HG02678 (cell line): ENCODE data around the gene KRTAP17-1.
A peak's percentile ranks its signal among the peaks of the same experiment; 100 is the strongest.

Experiments used
- ATAC-seq: cut with Tn5 transposase; IDR thresholded peaks from one replicate; pipeline ENCODE4 v1.9.1; 2021; ENCODE audit warnings: mild to moderate bottlenecking, moderate library complexity; ENCODE audit not compliant: unreplicated experiment

The KRTAP17-1 gene

GRCh38 chr17:41333098-41333497 lies 17.6 kb upstream of the KRTAP17-1 start:
- no peak for ATAC-seq

- ATAC-seq: no peak
Measured at GRCh38 chr17:41332239-41332638, 16.7 kb upstream of the KRTAP17-1 start.

GRCh38 chr17:41331606-41332005 lies 16.1 kb upstream of the KRTAP17-1 start:
- ATAC-seq: no peak

GRCh38 chr17:41329279-41329948 lies 13.9 kb upstream of the KRTAP17-1 start:
- no peak for ATAC-seq

- ATAC-seq: no peak
Measured at GRCh38 chr17:41328207-41328606, 12.7 kb upstream of the KRTAP17-1 start.

- ATAC-seq: no peak
Measured at GRCh38 chr17:41327411-41328120, 12.1 kb upstream of the KRTAP17-1 start.

GRCh38 chr17:41326173-41327145 lies 10.9 kb upstream of the KRTAP17-1 start:
- ATAC-seq: no peak

- ATAC-seq: no peak
Measured at GRCh38 chr17:41325611-41326010, 10.1 kb upstream of the KRTAP17-1 start.

GRCh38 chr17:41325126-41325525 lies 9.6 kb upstream of the KRTAP17-1 start:
- ATAC-seq: no peak

- no peak for ATAC-seq
Measured at GRCh38 chr17:41324180-41325075, 8.9 kb upstream of the KRTAP17-1 start.

GRCh38 chr17:41322903-41323895 lies 7.7 kb upstream of the KRTAP17-1 start:
- ATAC-seq: no peak

- no peak for ATAC-seq
Measured at GRCh38 chr17:41322094-41322902, 6.8 kb upstream of the KRTAP17-1 start.

GRCh38 chr17:41318231-41318630 lies 2.7 kb upstream of the KRTAP17-1 start:
- no peak for ATAC-seq

- no peak for ATAC-seq
Measured at GRCh38 chr17:41315814-41316445, 420 bp upstream of the KRTAP17-1 start.

GRCh38 chr17:41311111-41311510 lies 4.4 kb downstream of the KRTAP17-1 start:
- ATAC-seq: no peak

GRCh38 chr17:41308918-41309359 lies 6.6 kb downstream of the KRTAP17-1 start, which contains the start of gene KRTAP16-1:
Gene KRTAP16-1, minus strand, starts transcription at chr17:41309309. Its CDS starts 56 bp downstream, at chr17:41309253.
- ATAC-seq: peak; percentile 18

- peak; percentile 67 for ATAC-seq
Measured at GRCh38 chr17:41308251-41308917, 7.1 kb downstream of the KRTAP17-1 start.
